ENCODE data around the gene CTRL.
A peak's percentile ranks its signal among the peaks of the same experiment; 100 is the strongest.
"Not testable (repeated sequence)": the region's sequence is repeated elsewhere in the genome, so short reads cannot be mapped to it uniquely, and the experiment has no call there.

CTRL gene
- 0.94 reads per million for total RNA-seq

DNA sequence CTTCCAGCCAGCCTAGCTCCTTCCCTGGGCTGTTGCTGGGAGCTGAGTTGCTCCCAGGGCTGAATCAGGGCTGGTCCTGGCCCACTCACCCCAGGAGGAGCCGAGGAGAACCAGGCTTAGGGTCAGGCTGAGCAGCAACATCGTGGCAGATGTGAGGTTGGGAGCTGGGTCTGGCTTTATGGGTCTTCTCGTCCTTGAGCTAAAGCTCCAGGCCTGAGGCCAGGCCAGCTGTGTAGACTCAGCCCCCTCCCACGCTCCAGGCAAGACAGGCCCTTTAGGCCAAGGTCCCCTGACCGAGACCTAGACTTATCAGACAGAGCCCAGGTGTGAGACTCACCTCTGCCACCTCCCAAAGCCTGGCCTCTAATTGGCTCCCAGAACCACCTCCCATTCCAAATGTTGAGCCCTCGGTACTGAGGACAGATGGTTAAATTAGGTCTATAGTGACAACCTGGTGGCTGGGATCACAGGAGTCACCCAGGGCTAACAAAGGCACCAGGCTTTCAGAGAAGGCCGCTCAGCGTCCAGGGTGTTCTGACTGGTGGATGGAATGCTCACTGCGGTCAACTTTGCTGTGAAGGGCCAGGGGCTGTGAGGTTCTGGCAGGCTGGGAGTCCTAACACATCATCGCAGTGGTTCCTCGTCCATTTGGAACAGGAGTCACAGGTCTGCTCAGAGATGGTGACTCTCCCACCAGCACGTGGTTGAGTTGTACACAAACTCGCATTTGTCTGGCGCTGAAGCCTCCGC lies at the start of gene CTRL:
Gene CTRL (minus strand): TSS at position 151 of the 750 bp plus-strand sequence. CDS start 10 bp downstream, at position 141.
- no peak for DNase-seq

DNA sequence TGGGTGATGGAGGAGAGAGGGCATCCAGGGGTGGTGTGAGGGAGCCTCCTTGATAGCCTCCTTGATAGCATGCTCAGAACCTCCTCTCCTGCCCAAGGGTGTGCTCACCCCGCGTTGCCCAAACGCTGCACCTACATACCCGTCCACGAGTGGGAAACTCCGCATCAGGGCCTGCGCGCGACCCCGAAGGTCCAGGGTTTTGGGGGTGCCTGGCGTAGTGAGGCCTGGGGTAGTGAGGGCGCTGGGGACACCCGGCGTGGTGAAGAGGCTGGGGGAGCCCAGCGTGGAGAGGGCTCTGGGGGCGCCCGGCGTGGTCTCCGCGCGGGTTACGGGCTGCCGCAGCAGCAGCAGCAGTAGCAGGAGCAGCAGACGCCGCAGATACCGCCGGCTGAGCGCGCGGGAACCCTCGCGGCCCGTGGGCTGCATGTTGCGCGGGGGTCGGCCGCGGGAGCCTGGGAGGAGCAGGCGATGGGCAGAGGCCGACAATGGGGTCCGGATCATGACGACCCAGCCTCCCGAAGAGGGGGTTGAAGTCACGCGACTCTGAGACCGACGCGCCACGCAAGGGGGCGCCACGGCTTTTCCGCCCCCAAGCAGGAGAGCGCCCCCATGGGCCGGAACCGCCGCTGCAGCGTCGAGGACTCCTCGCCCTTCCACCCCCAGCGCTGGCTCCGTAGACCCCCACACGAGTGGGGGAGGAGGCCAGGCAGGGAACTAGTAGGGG lies 48.5 kb upstream of the CTRL start, which contains the start of gene DPEP3:
Gene DPEP3 (minus strand): TSS at position 545 of the 724 bp plus-strand sequence. CDS start 119 bp downstream, at position 426.
- DNase-seq: no peak

DNA sequence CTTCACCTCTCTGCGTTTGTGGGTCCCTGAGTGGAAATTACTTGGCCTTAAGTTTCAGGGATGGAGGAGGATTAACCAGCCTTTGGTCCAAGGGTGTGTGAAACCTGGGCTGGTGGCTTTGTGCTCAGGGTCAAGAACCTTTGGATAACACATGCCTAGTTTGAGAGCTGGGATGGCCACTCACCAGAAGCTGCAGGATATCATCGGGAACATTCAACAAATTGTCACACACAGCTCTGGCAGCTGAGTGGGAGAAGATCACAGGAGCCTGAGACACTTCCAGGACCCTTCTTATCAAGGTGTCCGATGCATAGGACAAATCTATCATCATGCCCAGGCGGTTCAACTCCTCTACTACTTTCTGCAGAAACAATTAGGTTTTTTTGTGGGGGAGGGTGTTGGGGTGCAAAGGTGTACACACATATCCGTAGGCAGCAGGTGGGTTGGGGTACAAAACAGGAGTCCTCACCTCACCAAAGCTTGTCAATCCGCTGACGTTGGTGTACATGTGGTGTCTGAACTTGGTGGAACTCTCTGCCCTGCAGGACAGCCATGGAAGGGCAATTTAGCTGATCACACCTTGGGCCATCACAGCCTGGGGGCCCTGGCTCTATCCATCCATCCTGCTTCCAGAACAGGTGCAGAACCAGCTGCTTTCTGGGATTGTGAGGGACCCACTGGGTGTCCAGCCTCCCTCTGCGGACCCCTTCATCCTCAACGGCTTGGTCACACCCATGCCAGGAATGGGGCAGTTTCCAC lies 46.0 kb upstream of the CTRL start:
- no peak for DNase-seq

DNA sequence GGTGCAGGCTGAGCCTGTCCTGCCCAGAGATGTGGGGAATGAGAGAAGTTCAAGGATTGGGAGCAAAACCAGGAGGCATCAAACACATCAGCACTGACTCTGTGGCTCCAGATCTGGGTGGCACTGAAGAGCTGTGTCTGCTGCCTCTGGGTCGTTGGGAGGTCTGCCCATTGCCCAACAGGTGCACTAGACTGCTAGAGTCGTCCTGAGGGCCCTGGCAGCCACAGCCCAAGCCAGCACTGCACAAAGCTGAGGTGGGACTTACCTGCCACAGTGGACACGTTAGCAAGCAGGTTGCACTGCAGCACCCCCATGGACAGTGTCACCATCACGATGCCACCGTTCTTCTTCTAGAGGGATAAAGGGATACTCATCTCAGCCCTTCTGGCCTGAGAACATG lies 45.3 kb upstream of the CTRL start:
- no peak for DNase-seq

DNA sequence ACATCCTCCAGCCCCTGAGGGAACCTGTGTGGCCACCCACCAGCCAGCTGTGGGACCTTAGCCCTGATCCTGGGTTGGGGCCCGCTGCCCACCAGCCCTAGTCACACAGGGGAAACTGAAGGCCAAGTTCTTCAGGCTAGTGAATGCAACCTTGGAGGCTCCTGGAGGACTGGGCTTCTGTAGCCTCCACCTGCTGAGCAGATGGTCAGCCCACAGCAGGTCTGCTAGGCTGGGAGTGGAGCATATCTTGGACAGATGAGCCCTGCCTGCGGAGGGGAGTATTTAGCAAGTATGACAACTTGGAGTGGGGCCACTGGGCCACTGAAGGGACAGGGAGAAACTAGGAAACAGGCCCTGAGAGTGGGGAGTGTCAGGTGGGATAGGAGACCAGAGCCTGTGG lies 44.5 kb upstream of the CTRL start:
- DNase-seq: no peak

DNA sequence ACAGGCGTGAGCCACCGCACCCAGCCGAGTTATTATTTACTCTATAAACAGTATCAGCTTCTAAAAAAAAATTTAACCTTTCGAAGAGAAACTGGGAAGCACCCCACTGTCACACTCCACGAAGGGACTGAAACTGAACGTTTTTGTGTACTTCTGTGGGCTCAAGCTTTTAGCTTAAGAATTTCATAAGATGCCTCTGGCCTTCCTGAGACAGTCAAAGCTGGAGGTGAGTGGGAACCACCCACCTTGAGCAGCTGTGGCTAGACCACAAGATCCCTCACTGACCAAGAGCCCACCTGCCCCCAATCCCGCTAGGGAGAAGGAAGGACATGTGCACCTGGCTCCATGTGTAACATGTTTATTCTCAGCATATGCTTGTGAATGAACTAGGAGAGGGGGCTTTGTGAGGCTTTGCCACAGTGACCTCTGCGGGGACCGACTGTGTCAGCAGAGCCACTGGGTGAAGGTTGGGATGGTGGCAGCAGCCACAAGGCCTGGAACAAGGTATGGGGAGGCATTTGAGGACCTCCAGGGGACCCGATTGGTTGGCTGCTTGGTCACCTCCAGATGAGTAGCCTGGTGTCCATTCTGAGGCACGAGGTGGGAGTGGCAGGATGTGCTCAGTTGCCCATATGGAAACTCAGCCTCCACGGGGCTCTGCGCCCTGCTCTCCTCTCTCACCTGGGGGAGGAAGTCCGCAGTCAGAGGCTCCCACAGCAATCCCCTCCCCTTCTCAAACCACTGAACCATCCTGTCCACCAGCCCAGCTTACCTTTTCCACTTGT lies 43.9 kb upstream of the CTRL start:
- DNase-seq: no peak

- not testable (repeated sequence) for DNase-seq
These were observed 40.6 kb upstream of the CTRL start for GRCh38 chr16:67972285-67972684.

DNA sequence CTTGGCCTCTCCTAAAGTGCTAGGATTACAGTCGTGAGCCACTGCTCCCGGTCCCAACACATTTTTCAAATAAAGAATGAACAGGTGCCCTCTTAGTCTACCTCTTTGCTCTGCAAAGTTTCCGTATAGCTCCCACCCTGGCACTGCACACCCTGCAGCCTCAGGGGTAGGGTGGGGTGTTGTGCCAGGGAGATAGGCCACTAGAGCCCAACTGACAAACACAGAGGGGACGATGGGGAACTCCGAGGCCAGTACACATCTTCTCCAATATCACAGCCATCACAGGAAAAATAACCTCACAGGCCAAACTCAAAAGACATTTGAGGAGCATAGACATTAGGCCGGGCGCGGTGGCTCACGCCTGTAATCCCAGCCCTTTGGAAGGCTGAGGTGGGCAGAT lies 39.4 kb upstream of the CTRL start:
- no peak for DNase-seq

DNA sequence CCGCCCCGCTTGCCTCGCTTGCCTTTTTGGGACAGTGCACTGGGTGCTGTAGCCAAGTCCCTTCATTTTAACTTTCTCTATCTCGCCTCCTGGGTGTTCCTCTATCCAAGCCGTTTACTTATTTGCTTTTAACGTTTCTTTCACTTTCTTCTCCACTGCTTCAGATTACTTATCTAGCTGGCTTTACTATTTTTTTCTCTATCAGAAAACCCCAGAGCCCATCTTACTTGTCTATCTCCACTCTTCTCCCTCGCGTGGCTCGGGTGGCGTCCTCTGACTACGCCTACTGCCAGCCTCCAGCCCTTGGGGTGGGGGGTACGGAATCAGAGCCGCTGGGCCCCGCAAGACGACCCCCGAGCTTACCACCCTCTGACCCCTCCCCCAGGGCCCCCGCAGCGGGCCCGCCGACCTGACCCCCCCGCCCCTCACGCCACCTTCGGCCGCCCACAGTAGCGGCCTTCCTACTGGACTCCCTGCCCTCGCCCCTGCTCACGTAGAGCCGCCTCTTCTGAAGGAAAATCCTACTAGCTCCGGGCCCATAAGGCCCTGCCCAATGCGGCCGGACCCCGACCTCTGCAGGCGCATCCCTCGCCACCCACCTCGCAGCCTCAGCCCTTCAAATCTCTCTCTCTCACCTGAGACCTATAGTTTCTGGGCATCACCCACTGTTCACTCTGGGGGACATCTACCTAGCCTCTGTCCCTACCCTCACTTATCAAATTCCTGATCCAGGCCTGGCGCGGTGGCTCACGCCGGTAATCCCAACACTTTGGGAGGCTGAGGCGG lies 37.8 kb upstream of the CTRL start:
- DNase-seq: no peak

DNA sequence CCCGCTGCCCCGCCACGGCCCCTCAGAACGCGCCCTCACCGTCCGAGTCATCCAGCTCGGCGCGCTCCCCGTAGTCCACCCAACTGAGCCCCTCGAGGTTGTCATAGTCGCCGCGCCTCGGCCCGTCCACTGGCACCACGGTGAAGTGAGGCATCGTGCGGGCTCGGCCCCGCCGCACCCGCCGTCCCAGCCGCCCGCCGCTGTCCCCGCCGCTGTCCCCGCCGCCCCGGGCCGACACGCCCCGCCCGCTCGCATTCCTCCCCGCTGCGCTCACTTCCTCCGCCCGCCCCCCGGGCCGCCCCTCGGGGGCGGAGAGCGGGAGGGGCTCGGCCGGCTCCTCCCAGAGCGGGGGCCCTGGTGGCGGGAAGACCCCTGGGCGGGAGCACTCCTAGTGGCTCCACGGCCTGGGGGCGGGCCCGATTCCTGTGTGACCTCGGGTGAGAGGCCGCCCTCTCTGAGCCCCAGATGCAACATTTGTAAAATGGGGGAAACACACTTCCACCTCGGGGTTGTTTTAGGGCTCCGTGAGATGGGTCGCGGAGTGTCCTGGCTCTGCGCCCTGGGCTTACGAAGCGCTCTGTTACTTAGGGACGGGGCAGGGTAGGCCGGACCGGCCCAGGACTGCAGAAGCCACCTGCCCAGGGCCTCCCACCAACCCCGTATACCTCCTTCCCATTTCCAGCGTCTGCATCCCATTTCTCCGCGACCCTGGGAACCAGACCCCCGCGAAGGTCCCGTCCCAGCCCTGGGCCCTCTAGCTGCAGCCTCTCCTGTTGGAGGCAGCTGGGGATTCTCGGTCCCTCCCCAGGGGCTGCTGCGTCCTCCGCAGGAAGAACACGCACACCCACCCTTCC lies 37.0 kb upstream of the CTRL start, which contains the start of gene SLC12A4:
Gene SLC12A4 (minus strand): TSS at position 238 of the 854 bp plus-strand sequence. CDS start 84 bp downstream, at position 154.
- peak; percentile 84 for DNase-seq

- DNase-seq: peak; percentile 18
These were observed 36.3 kb upstream of the CTRL start for GRCh38 chr16:67967958-67968399.

GRCh38 chr16:67967183-67967957 lies 35.7 kb upstream of the CTRL start:
- no peak for DNase-seq

GRCh38 chr16:67966549-67967182 lies 35.0 kb upstream of the CTRL start:
- DNase-seq: no peak

DNA sequence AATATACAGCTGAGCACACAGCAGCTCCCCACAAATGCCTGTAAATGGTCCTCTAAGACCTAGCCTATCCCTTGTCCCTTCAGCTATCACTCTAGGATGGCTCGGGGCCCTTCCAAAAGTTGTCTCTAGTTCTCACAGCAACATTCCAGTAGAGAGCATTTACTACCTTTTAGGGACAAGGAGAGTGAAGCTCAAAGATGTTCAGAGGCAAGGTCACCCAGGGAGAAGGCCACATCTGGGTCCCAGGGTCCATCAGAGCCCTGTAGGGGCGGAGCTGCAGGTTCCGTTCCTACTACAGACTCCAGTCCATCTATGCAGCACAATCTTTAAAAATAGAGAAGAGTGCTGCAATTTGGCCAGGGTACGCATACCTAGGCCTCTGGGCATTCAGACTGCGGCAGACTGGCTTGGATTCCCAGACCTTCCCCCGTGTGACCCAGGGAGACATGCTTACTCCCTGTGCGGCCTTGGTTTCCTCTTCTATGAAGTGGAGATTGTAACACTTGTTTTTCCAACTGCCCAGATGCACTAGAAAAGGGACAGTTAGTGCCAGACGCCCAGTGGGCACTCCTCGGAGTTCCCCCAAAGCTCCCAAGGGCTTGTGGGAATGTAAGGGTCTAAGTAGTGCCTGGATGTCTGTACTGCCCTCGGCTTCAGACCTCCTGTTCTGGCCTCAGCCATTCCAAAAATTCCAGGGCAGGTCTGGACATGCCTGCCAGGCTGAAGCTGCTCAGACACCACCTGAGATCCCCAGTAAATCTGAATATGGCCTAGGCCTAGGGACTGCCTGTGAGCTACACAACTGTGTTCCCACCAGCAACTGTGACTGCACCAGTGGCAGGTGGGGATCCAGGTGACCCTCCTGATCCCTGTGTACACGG lies 34.2 kb upstream of the CTRL start:
- DNase-seq: no peak

- DNase-seq: no peak
These were observed 32.9 kb upstream of the CTRL start for GRCh38 chr16:67964477-67965131.

DNA sequence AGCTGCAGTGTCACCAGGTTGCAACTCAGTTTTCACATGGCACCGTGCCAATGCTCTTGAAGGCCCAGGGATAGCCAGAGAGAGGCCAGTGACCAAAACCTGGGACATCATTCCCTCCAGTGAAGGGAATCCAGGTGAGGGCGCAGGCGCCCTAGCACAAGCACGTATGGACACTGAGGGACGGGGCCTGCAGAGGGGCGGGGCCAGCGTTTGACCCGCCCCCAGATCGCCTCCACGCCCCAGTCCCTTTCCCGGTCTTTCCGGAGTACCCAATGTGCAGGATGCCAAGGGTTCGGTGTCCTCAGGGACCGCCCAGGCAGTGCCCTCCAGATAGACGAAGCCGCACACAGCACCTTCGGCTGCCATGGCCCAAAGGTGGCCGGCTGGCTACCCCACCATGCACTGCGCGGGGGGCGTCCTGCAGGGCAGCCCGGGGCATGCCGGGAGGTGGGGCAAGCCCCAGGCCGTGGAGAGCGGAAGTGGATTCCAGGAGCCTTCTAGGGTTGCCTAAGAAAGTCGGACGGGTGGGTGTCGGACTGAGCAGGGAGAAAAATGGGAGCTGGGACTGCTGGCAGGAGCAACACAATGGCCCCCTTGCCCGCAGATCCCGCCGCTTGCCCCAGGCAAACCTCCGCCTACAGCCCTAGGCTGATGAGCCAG lies 32.1 kb upstream of the CTRL start:
- no peak for DNase-seq

DNA sequence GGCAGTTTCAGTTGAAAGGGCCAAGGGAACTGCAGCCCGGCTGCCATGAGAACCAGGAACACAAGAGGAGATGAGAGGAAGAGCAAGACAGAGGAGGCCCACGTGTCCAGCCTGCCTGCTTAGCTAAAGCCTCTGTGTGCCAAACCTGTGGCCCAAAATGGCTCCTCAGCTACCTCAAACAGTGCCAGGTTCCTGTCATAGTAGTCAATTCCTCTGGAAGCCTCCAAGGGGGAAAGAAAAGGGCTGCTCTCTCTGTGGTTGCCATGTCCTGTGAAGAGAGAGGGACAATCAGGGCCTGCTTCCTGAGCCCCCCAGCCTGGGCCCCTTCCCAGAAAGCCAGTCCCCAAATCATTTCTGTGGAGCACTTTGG lies 31.6 kb upstream of the CTRL start:
- DNase-seq: no peak

Data from effector CD4-positive, alpha-beta T cell (primary cell).